ENCODE results near the gene EPB41. TPM values are rescaled to one million over a fixed set of nuclear protein-coding genes. Genes with fewer than 3 reads are reported as not detected.

The EPB41 gene
- total RNA-seq, 1 experiment from 2014 or later, result 20.2 TPM

DNA sequence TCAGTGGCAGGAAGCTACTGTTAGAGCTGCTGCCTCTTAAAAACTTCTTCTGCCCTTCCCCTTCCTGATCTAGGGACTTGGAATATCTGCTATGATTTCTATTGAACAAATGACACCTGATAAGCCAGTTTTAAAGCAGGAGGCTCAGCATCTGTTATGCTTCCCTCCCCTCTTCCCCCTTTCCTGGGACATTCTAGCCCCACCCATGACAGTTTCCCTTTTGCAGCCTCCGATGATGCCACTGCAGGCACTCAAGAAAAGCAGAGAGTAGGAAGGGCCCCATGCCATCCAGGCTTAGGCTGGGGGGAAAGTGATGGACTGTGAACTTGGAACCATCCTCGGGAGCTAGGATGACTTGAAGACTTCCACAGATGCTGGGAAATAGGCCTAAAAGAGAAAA lies 15.1 kb upstream of the EPB41 start:
- POLR2A ChIA-PET, result no interaction called here
- in situ Hi-C loops (cut with HindIII; ENCODE audit: low pct_unique_long_range_greater_than_20kb, low sequenced_read_pairs) (no loop called here), intact Hi-C loops (cut with micrococcal nuclease; ENCODE audit: unreplicated experiment) (no loop called here)
- CTCF ChIA-PET, result no interaction called here
- DNase-seq (ENCODE audit: low read depth, low spot score), result no peak
- no peaks in the 10 kb centered on the region for H3K9me3 ChIP-seq (ENCODE audit: control insufficient read depth, insufficient read depth, low read depth, low read length)
- H3K27me3 ChIP-seq (ENCODE audit: control insufficient read depth, insufficient read depth, low read length), result no peaks in the 10 kb centered on the region
- no peak overlapping the region for H3K4me3 ChIP-seq (ENCODE audit: low read depth in 2 of 2, low read length in 2 of 2)
- no peaks in the 10 kb centered on the region for H3K4me1 ChIP-seq (ENCODE audit: control insufficient read depth, insufficient read depth, low read length)
- BruUV-seq (replicated peaks), result no TSS peak
- ATAC-seq, result no peak
- H3K36me3 ChIP-seq (ENCODE audit: control insufficient read depth, insufficient read depth, low read length), result no peaks in the 10 kb centered on the region
- no peak for TF ChIP-seq TCF7L2 (IDR thresholded peaks at IDR 0.05; ENCODE audit: low read depth, low read length)
- H3K27ac ChIP-seq (ENCODE audit: low read length), result no peak overlapping the region

- DNase-seq (ENCODE audit: low read depth, low spot score), result no peak
- ATAC-seq, result no peak
- TF ChIP-seq POLR2AphosphoS5 (IDR thresholded peaks at IDR 0.05; ENCODE audit: low read depth, low read length) (no peak), TCF7L2 (IDR thresholded peaks at IDR 0.05; ENCODE audit: low read depth, low read length) (no peak), SIN3A (IDR thresholded peaks at IDR 0.05; ENCODE audit: borderline replicate concordance, insufficient read depth, low read depth, low read length) (no peak), REST (IDR thresholded peaks at IDR 0.05; ENCODE audit: insufficient read depth in 1 of 2, low read depth in 2 of 2, low read length in 1 of 2) (no peak)
- TF ChIP-seq, protein P1, sequence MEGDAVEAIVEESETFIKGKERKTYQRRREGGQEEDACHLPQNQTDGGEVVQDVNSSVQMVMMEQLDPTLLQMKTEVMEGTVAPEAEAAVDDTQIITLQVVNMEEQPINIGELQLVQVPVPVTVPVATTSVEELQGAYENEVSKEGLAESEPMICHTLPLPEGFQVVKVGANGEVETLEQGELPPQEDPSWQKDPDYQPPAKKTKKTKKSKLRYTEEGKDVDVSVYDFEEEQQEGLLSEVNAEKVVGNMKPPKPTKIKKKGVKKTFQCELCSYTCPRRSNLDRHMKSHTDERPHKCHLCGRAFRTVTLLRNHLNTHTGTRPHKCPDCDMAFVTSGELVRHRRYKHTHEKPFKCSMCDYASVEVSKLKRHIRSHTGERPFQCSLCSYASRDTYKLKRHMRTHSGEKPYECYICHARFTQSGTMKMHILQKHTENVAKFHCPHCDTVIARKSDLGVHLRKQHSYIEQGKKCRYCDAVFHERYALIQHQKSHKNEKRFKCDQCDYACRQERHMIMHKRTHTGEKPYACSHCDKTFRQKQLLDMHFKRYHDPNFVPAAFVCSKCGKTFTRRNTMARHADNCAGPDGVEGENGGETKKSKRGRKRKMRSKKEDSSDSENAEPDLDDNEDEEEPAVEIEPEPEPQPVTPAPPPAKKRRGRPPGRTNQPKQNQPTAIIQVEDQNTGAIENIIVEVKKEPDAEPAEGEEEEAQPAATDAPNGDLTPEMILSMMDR (IDR thresholded peaks at IDR 0.05), result no peak
- Histone ChIP-seq H3K4me3 (ENCODE audit: low read depth in 2 of 2, low read length in 2 of 2) (no peak overlapping the region), H3K9me3 (ENCODE audit: control insufficient read depth, insufficient read depth, low read depth, low read length) (no peaks in the 10 kb centered on the region), H3K36me3 (ENCODE audit: control insufficient read depth, insufficient read depth, low read length) (no peaks in the 10 kb centered on the region), H3K27me3 (ENCODE audit: control insufficient read depth, insufficient read depth, low read length) (no peaks in the 10 kb centered on the region), H3K27ac (ENCODE audit: low read length) (no peak overlapping the region), H3K4me1 (ENCODE audit: control insufficient read depth, insufficient read depth, low read length) (no peaks in the 10 kb centered on the region)
- ChIA-PET CTCF (no interaction called here), POLR2A (interaction anchor here (0.5 kb wide), 1 partner anchor 94 kb away, joined by 3 read pairs; no protein-coding TSS in a partner anchor)
- intact Hi-C loops (cut with micrococcal nuclease; ENCODE audit: unreplicated experiment) (no loop called here), in situ Hi-C loops (cut with HindIII; ENCODE audit: low pct_unique_long_range_greater_than_20kb, low sequenced_read_pairs) (no loop called here)
- BruUV-seq (replicated peaks), result no TSS peak
These were observed 13.8 kb upstream of the EPB41 start for GRCh38 chr1:28900562-28900961.

DNA sequence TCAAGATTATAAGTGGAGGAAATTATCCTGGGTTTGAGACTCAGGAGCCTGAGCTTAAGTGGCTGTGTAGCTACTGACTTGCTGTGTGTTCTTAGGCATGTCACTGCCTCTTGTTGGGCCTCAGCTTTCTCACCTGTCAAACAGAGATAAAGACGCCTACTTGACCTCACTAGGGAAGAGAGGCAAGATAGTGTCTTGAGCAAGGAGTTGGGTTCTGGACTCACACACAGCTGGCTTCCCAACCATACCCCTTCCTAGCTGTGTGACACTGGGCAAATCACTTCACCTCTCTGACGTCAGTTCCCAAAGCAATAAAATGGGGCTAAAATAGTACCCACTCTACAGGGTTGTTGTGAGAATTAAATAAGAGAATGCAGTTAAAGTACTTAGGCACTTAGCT lies 11.6 kb upstream of the EPB41 start:
- in situ Hi-C loops (cut with HindIII; ENCODE audit: low pct_unique_long_range_greater_than_20kb, low sequenced_read_pairs), result no loop called here
- H3K36me3 ChIP-seq (ENCODE audit: control insufficient read depth, insufficient read depth, low read length), result no peaks in the 10 kb centered on the region
- ATAC-seq, result no peak
- POLR2A ChIA-PET, result interaction anchor here (0.6 kb wide), 1 partner anchor 81 kb away, joined by 3 read pairs; no protein-coding TSS in a partner anchor
- no peak overlapping the region for H3K27ac ChIP-seq (ENCODE audit: low read length)
- CTCF ChIA-PET, result no interaction called here
- TF ChIP-seq TCF7L2 (IDR thresholded peaks at IDR 0.05; ENCODE audit: low read depth, low read length) (no peak), SIN3A (IDR thresholded peaks at IDR 0.05; ENCODE audit: borderline replicate concordance, insufficient read depth, low read depth, low read length) (no peak), REST (IDR thresholded peaks at IDR 0.05; ENCODE audit: insufficient read depth in 1 of 2, low read depth in 2 of 2, low read length in 1 of 2) (no peak), POLR2AphosphoS5 (IDR thresholded peaks at IDR 0.05; ENCODE audit: low read depth, low read length) (no peak)
- TF ChIP-seq, protein P1 (IDR thresholded peaks at IDR 0.05), result no peak
- DNase-seq (ENCODE audit: low read depth, low spot score), result no peak
- BruUV-seq (replicated peaks), result no TSS peak
- intact Hi-C loops (cut with micrococcal nuclease; ENCODE audit: unreplicated experiment), result no loop called here
- no peaks in the 10 kb centered on the region for H3K9me3 ChIP-seq (ENCODE audit: control insufficient read depth, insufficient read depth, low read depth, low read length)
- no peak overlapping the region for H3K4me3 ChIP-seq (ENCODE audit: low read depth in 2 of 2, low read length in 2 of 2)
- H3K27me3 ChIP-seq (ENCODE audit: control insufficient read depth, insufficient read depth, low read length), result no peaks in the 10 kb centered on the region
- no peaks in the 10 kb centered on the region for H3K4me1 ChIP-seq (ENCODE audit: control insufficient read depth, insufficient read depth, low read length)
